MM.1S (cell line): ENCODE results near the gene SH3D19.

Source experiments
- DNase-seq: peaks from one replicate; pipeline ENCODE4 v3.0.0-alpha.2; 2015
- H2AFZ ChIP-seq: fragments of 300-600 bp; sonication (generic); 2 replicates; pipeline ENCODE4 v1.6.0; 2016; ENCODE audit warnings: antibody characterized with exemption, low read length
- H3F3A ChIP-seq: fragments of 300-600 bp; sonication (generic); 2 replicates; pipeline ENCODE4 v1.6.1; 2016; ENCODE audit warnings: mild to moderate bottlenecking, antibody characterized with exemption, low read length, moderate library complexity, mixed read lengths; ENCODE audit not compliant: insufficient read depth
- H3K27ac ChIP-seq: fragments of 300-600 bp; sonication (generic); 2 replicates; pipeline ENCODE4 v1.5.1; 2016; ENCODE audit warnings: mild to moderate bottlenecking, low read length
- H3K27me3 ChIP-seq: fragments of 300-600 bp; sonication (generic); replicated peaks from 2 replicates; pipeline ENCODE4 v1.6.0; 2016; ENCODE audit warnings: low read length; ENCODE audit not compliant: insufficient read depth
- H3K36me3 ChIP-seq: fragments of 300-600 bp; sonication (generic); replicated peaks from 2 replicates; pipeline ENCODE4 v1.6.1; 2016; ENCODE audit warnings: mild to moderate bottlenecking, low read length, mixed read lengths; ENCODE audit not compliant: insufficient read depth
- H3K4me1 ChIP-seq: fragments of 300-600 bp; sonication (generic); 2 replicates; pipeline ENCODE4 v1.6.1; 2016; ENCODE audit warnings: low read length, mixed read lengths
- H3K4me2 ChIP-seq: fragments of 300-600 bp; sonication (generic); 2 replicates; pipeline ENCODE4 v1.6.0; 2016; ENCODE audit warnings: low read depth, low read length
- H3K4me3 ChIP-seq: fragments of 300-600 bp; sonication (generic); 2 replicates; pipeline ENCODE4 v1.5.1; 2016; ENCODE audit warnings: low read length, mixed read lengths
- H3K79me2 ChIP-seq: fragments of 300-600 bp; sonication (generic); 2 replicates; pipeline ENCODE4 v1.6.1; 2016; ENCODE audit warnings: mixed run types, low read length, mixed read lengths
- H3K9ac ChIP-seq: fragments of 300-600 bp; sonication (generic); 2 replicates; pipeline ENCODE4 v1.6.1; 2016; ENCODE audit warnings: low read length, mixed read lengths
- H3K9me2 ChIP-seq: fragments of 300-600 bp; sonication (generic); replicated peaks from 2 replicates; pipeline ENCODE4 v1.6.1; 2016; ENCODE audit warnings: mild to moderate bottlenecking, low read length, mixed read lengths; ENCODE audit not compliant: insufficient read depth
- H3K9me3 ChIP-seq: fragments of 300-600 bp; sonication (generic); replicated peaks from 2 replicates; pipeline ENCODE4 v1.6.1; 2016; ENCODE audit warnings: mild to moderate bottlenecking, low read length, mixed read lengths; ENCODE audit not compliant: insufficient read depth
- H4K20me1 ChIP-seq: fragments of 300-600 bp; sonication (generic); 2 replicates; pipeline ENCODE4 v1.6.1; 2016; ENCODE audit warnings: mild to moderate bottlenecking, low read length, moderate library complexity, mixed read lengths; ENCODE audit not compliant: insufficient read depth
- EZH2 ChIP-seq: fragments of 300-600 bp; sonication (generic); optimal IDR thresholded peaks from 2 replicates; pipeline ENCODE3; 2017; ENCODE audit warnings: low read depth, mild to moderate bottlenecking, antibody characterized with exemption, low read length, mixed read lengths
- EZH2phosphoT487 ChIP-seq: fragments of 300-600 bp; sonication (generic); IDR thresholded peaks from 2 replicates; pipeline ENCODE4 v1.6.1; 2018; ENCODE audit warnings: antibody characterized with exemption, low read length
- TF ChIP-seq, protein P1 (sequence below): fragments of 300-600 bp; sonication (generic); IDR thresholded peaks from 2 replicates; pipeline ENCODE4 v1.5.1; 2016; ENCODE audit warnings: antibody characterized with exemption, low read length, mixed read lengths

SH3D19 gene

DNA sequence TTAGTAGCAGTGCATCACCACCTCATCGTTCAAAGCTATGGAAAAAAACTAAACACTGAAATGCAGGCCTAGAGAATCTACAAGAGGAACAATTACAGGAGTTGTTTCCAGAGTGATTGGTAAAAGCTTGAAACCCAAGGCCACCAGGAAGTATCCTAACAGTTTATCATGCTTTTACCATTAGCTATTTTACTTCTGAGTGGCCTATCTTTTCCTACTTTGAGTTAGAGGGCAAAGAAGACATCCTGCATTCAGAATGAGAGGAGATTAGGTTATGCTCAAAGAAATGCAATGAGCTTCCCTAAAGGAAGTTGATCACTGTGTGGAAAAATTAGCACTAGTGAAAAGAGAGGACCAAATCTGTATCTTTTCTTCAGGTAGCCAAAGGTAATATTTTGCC, 118.2 kb downstream of the SH3D19 start:
- H3K36me3 ChIP-seq, result no peaks in the 10 kb centered on the region
- H3K9ac ChIP-seq, result no peak overlapping the region
- H3K4me3 ChIP-seq, result no peak overlapping the region
- H4K20me1 ChIP-seq, result no peaks in the 10 kb centered on the region
- TF ChIP-seq, protein P1, sequence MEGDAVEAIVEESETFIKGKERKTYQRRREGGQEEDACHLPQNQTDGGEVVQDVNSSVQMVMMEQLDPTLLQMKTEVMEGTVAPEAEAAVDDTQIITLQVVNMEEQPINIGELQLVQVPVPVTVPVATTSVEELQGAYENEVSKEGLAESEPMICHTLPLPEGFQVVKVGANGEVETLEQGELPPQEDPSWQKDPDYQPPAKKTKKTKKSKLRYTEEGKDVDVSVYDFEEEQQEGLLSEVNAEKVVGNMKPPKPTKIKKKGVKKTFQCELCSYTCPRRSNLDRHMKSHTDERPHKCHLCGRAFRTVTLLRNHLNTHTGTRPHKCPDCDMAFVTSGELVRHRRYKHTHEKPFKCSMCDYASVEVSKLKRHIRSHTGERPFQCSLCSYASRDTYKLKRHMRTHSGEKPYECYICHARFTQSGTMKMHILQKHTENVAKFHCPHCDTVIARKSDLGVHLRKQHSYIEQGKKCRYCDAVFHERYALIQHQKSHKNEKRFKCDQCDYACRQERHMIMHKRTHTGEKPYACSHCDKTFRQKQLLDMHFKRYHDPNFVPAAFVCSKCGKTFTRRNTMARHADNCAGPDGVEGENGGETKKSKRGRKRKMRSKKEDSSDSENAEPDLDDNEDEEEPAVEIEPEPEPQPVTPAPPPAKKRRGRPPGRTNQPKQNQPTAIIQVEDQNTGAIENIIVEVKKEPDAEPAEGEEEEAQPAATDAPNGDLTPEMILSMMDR, result no peak
- TF ChIP-seq EZH2phosphoT487, result no peak
- no peak for TF ChIP-seq EZH2
- no peak overlapping the region for H3K27ac ChIP-seq
- H3K9me2 ChIP-seq, result no peaks in the 10 kb centered on the region
- no peak overlapping the region for H2AFZ ChIP-seq
- H3K9me3 ChIP-seq, result no peaks in the 10 kb centered on the region
- no peaks in the 10 kb centered on the region for H3K27me3 ChIP-seq
- no peaks in the 10 kb centered on the region for H3K79me2 ChIP-seq
- H3K4me2 ChIP-seq, result no peak overlapping the region
- no peaks in the 10 kb centered on the region for H3F3A ChIP-seq
- H3K4me1 ChIP-seq, result no peaks in the 10 kb centered on the region
- no peak for DNase-seq

DNA sequence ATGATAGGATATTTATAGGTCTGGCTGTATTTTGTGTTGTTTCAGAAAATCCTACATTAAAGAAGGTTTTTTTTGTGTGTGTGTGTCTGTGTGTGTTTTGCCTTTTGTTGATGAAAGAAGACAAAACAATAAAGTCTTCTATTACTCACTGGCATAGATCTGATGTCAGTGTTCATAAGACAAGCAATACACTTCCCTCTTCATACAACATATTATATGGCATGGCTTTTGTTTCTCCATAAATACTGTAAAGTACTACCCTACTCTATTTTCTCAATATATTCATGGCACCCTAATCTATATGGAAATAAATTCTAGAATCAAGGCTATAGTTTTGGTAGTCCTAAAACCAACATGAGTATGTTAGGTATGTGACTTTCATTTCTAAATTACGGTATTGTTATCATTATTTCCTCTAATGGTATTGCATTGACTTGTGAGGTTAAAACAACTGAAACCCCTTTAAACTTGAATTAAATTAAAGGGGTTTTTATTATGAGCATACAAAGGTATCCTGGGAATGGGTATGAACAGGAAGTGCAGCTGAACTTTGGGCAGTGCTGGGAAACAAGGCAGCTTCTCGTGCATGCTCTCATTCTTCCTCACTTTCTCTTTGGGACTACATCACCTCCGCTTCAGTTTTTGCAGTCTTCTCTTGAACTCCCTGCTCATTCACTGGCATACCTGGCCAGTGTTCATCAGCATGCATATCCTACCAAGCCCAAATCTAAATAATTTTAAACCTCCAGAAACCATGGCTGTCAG, 119.0 kb downstream of the SH3D19 start:
- Histone ChIP-seq H2AFZ (no peak overlapping the region), H3K27ac (no peak overlapping the region), H3F3A (no peaks in the 10 kb centered on the region), H3K4me1 (no peaks in the 10 kb centered on the region), H3K9ac (no peak overlapping the region), H3K9me2 (no peaks in the 10 kb centered on the region), H3K9me3 (no peaks in the 10 kb centered on the region), H3K27me3 (no peaks in the 10 kb centered on the region), H3K79me2 (no peaks in the 10 kb centered on the region), H4K20me1 (no peaks in the 10 kb centered on the region), H3K4me2 (no peak overlapping the region), H3K36me3 (no peaks in the 10 kb centered on the region), H3K4me3 (no peak overlapping the region)
- no peak for DNase-seq
- TF ChIP-seq, protein P1, result no peak
- TF ChIP-seq EZH2 (no peak), EZH2phosphoT487 (no peak)

DNA sequence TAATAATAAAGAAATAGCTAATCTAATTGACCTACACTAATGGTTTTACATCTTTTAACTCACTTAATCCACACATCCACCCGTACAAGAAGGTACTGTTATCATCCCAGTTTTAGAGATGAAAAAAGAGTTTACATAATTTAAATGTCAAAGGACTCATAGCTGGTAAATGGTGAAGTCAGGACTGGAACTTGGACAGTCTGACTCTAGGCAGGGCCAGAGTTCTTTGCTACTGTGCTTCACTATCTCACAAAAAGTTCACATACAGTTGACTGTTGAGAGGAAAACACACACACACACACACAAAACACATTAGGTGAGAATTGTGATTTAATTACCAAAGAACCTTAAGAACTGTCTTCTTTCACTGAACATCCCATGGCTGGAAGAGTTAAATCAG, 119.7 kb downstream of the SH3D19 start:
- Histone ChIP-seq H3K9me2 (no peaks in the 10 kb centered on the region), H2AFZ (no peak overlapping the region), H3F3A (no peaks in the 10 kb centered on the region), H3K4me1 (no peaks in the 10 kb centered on the region), H3K36me3 (no peaks in the 10 kb centered on the region), H3K79me2 (no peaks in the 10 kb centered on the region), H3K27ac (no peak overlapping the region), H3K27me3 (no peaks in the 10 kb centered on the region), H3K9me3 (no peaks in the 10 kb centered on the region), H4K20me1 (no peaks in the 10 kb centered on the region), H3K9ac (no peak overlapping the region), H3K4me3 (no peak overlapping the region), H3K4me2 (no peak overlapping the region)
- TF ChIP-seq EZH2, result no peak
- TF ChIP-seq, protein P1, result no peak
- TF ChIP-seq EZH2phosphoT487, result no peak
- DNase-seq, result no peak
